ENCODE results near the gene RAB27B.

RAB27B gene

DNA sequence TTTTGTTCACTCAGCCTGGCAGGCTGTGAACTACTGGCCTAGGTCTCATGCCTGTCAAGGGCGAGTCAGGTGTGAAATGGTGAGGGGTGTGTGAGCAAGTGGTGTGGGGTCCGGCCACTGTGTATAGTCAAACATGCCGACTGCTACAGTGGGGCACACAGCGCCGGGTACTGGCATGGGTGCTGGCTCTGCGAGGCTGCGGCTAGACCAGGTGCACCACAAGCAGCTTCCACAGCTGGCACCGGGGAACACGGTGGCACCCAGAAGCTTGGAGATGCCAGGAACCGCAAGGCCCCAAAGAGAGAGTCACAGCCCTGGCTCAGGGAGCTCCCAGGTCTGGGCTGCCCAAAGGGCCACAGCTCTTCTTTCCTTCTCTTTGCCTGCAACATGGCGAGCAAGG lies 81.3 kb downstream of the RAB27B start:
- no peak for DNase-seq

DNA sequence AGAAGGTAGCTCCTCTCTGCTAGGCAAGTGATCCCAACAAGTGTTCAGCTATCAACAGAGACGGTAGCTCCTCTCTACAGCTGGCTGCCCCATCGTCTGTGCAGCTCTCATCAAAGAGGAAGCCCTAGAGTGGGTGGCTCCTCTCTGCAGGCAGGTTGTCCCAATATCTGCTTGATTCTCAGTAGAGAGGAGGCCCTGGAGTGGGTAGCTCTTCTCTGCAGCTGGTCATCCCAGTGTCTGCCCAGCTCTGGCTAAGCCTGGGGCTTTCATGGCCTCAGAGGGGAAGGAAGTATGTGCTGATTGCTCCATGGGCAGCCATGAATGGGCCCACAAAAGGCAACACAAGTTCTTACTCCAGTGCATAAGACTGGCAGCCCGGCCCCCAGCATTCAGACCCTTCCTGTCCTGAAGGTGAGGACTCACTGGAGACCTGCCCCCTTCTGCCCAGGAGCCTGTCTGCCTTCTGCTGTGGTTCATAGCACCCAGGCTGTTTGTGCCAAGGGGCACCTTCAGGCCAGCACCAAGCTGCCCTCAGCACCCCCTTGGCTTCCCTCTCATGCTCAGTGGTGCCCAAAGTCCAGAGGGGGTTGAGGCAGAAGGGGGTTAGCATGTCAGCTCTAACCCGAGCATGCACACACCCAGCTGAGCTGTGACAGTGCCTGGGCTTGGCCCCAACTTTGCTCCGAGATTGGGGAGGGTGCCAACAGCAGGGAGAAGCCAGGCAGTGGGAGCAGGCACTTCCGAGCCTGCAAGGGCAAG lies 82.1 kb downstream of the RAB27B start:
- DNase-seq = no peak

DNA sequence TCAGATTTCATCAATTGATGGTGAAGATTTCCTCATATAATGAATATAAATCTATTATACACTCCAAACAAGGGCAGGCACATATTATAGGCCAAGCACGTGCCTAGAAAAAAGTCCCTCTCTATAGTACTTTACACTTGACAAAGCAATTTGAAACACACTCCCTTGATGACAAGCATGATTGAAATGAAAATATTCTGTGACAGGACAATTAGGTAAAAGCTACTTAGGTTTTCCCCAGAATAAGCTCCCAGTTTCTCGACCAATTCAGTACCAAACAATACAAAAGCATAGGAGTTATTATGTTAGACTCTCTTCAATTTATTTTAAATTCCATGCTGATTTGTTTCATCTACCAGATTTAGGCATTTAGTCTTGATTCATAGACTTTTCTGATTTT lies 83.3 kb downstream of the RAB27B start:
- no peak for DNase-seq

DNA sequence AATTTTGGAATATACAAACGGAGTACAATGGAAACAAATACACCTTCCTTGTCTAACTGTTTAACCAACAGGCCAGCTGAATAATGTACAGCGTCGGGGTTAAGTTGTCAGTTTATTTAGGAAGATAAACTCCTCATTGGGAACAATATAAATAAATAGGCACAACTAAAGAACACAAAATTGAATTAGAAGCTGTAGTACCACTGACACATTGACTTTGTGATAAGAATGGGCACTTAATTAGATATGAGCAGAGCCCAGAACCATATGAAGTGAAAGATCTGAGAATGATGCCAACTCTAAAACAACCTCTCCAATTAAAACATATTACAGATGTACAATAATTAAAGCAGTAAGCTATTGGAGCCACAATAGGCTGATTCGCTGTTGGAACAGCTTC lies 86.5 kb downstream of the RAB27B start:
- DNase-seq = no peak

DNA sequence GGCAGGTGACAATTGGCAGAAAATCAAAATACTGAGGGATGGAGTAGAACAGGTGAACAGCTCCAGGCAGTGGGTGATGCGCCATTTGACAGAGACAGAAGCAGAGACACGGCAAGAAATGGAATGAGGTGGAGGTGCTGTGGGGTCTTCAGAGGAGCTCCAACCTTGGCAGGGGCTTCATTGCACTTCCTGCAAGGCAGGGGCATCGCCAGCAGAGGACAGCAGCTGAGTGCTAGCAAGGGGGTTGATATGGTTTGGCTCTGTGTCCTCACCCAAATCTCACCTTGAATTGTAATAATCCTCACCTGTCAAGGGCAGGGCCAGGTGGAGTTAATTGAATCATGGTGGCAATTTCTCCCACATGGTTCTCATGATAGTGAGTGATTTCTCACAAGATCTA lies 88.2 kb downstream of the RAB27B start:
- no peak for DNase-seq

DNA sequence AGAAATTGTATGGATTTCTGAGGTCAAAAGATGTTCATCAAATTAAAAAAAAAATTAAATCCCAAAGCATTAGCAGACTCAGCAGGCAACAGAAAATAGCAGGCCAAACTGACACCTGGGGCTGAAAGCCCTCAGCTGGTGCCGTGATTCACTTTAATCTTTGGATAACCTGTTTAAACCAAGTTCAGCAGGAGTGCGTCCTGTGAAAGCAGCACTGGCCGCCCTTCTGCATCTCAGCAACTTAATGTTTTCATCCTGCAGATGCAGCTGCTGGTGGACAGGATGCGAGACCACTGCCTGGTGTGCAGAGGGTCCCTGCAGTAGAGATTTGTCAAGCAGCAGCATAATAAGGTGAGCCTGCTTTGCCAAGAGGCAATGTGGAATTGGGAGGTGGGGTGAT lies 89.8 kb downstream of the RAB27B start:
- DNase-seq = no peak

DNA sequence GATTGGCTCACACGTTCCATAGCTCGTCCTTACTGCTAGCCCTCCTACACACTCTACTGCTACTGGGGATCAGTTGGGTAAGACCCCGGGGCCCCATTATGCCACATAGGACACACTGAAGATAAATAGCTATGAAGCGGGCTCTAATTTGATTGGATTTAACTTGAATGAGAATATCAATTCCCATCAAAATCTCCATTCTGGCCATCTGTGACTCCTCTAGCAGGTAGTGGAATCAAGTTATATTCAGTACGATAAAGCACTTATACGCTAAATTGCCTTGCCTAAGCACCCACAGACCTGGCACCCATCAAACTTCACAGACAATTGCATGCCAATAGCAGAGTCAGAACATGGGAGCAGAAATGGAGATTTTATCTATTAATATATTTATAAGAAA lies 91.1 kb downstream of the RAB27B start:
- DNase-seq = no peak

DNA sequence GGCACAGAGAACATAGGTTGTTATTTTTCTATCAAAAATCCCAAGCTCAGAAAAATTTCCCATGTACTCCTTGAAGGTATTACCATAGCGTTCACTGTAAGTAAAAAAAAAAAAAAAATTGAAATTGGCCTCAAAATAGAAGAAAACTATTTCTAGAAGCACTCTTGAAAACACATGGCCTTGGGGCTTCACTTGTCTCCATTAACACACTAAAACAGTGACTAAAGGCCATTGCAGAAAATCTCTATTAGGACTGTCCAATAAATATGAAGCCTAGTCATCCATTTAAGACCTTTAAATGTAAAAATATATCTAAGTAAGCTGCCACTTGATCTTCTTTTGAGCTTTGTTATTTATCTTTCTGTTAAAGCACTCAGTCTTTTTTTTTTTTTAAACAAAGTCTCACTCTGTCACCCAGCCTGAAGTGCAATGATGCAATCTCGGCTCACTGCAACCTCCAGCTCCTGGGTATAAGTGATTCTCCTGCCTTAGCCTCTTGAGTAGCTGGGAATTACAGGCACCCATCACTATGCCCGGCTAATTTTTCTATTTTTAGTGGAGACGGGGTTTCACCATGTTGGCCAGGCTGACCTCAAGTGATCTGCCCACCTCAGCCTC lies 95.2 kb downstream of the RAB27B start:
- DNase-seq = no peak

DNA sequence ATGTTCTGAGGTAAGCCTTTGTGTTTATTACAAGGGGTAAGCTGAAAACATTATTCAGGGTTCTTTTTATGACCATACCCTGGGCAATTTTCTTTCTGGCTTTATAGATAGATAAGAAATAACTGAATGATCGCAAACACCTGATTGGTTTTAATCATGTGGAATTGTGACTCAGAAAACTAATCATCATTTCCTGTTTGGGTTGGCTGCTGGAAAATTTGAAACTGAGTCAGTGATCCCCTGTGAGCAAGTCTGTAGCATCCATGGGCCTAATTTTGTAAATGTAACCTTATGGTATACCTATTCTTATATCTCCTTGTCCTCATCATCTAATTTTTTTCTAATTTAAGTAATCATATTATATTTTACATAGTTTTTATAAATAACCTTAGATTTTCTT lies 96.7 kb downstream of the RAB27B start:
- DNase-seq = no peak

DNA sequence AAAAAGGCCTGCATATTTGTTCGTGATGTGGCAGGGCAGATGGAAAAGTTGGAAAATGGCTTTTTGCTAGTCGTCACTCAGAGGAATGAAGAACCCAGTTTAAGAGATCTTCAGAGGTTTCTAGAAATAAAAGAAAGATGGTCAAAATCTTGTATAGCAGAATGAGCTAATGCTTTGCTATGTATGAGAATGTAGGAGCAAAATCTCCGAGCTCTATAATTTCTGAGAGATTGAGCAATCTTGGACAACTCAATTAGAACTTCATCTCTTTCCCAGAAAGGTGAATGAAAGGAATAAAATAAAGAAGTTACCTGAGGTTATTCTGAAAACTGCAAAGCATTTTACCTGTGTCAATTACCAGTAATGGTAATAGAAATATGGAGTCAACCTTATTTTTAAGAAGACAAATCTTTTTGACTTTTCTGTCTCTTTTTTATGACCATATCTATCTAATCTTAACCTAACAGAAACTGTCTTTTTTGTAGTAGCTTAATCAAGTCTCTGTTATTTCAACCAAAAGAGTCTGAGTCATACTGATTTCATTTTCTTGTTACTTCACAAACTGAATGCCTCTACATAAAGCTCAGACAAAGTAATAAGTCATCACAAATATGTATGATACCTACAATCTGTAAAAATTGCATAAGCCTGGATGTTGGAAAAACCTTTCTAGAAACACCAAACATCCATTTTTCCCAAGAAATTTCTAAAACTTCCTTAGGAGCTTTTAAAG lies 98.5 kb downstream of the RAB27B start:
- no peak for DNase-seq

DNA sequence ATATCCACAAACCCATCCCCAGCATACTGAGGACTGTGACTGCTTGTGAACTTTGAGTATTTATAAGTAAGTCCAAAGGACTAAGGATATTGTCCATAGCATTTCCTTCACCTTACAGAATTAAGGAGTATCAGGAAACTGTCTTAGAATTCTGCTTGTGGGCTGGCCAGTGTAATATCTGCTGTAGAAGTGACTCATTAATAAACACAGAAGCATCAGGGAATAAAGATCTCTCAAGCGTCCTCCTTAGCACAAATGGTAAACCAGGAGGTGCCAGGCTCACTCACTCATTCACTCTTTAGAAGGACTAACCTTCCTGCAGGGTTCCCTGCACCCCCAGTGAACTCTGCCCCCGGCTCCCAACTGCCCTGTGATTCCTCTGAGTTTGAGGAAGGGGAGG lies 100.0 kb downstream of the RAB27B start:
- DNase-seq = no peak

DNA sequence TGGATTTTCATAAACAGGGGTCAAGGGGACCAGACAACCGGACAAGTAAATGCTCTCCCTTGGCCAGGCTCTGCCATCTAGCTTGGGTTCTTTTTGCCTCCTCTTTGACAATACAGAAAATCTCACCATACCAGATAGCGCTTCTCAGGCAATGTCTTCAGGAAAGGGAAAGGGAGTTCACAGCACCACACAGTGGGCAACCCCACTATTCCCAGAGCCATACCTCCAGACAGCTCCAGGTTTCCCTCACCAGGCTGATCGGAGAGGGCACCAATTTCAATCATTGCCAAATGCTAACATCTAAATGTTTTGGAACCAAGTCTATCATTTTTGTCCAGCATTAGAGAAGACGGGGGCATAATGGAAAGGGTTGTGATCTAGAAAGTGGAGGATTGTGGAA lies 102.9 kb downstream of the RAB27B start:
- DNase-seq = no peak

DNA sequence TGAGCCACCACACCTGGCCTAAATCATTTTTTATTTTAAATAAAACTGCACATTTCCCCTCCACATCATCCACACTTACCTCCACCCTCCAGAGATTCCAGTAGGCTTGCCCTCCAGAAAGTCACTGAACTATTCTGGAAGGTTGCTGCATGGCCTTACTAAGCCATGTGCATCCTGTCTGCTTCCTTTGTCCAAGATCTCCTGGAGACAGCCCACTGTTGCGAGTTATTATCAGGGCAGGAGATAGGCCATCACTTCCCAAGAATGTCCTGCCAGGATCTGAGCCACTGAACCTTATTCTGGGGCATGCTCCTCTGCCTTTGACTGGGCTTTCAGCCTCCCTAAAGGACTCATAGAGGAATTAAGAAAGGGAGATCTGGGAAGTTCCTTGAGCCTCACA lies 104.2 kb downstream of the RAB27B start:
- DNase-seq = no peak

DNA sequence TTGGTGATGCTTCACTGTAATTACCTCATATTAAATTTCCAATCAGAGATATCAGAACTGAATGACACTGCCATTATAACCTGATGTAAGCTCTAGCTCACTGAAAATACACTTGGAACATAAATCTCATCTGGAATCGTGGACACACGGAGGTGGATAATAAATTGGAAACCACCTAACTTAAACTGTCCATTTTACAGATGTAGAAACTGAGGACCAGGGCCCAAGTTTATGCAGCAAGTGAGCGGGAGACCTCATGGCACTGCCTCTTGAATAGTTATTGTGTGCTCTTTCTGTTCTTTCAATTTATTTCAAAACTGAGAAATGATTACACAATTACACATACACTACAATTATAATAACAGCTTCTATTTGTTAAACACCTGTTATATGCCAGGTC lies 110.2 kb downstream of the RAB27B start:
- DNase-seq = no peak

DNA sequence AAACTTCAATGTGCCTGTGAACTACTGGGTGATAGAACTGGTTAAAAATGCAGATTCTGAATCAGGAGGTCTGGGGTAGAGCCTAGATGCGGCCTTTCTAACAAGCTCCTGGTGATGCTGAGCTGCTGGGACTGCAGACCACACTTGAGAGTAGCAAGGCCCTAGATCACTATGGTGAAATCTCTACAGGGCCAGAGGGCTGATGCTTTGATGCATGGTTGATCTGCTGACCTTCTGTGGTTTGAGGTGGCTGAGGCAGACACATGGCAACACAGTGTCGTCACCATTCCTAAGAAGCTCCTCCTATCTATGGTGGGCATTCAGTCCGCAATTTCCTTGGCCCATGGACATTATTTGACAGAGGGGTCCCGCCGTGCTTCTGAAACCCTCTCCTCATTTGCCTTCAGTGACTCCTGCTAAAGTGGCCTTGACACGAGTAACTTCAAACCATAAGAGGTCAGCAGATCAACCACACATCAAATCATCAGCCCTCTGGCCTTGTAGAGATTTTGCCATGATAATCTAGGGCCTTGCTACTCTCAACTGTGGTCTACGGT lies 111.2 kb downstream of the RAB27B start:
- DNase-seq = no peak

DNA sequence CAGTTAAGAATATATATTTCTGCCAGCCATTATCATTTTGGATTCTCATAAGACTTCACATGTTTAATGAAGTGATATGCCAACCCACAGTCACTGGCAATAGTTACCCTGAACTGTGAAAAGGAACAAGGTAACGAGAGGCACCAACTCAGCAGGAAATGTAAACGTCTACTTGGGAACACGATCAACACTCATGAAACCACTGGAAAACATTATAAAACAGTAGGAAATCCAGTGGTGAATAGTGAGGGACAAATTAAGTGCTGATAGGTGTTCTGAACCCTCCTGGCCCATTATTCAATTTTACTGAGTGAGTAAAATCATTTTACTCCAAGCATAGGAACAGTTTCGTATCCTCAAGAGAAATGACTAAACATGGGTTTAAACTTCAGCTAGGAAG lies 113.9 kb downstream of the RAB27B start:
- no peak for DNase-seq

DNA sequence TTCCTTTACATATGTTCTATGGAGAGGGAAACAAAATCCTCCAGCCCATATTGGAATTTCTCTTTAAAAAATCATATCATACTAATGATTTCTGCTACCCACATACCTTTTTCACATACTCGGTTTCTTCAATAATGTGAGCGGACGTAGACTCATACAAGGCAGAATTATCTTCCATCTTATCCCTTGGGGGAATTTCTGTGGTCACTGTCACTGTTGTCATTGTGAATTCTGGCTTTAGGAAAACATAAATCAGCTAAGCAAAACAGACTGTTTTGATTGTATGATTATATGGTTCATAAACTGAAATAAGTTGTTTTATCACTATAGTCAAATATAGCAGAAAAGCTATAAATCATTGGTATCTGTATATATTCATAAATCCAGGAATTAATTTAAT lies 114.3 kb downstream of the RAB27B start:
- DNase-seq = no peak

Measured in hypothalamus (tissue), 51 donors.